Measurements from ENCODE around the gene ABCA4.

The ABCA4 gene

DNA sequence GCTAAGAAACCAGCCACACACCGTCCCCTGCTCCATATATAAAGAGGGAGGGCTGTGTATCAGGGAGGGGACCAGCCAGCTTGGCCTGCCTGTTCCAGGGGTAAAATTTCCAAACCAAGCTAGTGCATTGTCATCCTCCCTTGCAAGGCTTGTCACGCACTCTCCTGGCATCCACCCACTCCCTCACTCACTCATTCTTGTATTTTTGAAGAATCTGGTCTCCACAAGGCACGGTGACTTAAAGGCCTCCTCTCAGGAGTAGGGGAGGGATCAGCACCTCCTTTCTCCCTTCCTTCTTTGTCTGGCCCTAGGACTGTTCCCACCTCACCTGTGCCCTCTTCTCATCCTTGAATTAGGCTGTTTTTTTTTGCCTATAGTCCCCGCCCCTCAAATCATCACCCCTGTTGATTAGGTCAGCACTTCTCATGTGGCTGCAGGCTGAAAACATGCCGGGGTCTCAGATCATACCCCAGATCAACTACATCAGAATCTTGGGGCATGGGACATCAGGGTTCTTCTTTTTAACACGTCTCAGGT lies 5.0 kb downstream of the ABCA4 start:
- no peak overlapping the region for H3K4me3 ChIP-seq (ENCODE audit: low read length)
- DNase-seq (ENCODE audit: low read depth): no peak
- TF ChIP-seq, protein P1, sequence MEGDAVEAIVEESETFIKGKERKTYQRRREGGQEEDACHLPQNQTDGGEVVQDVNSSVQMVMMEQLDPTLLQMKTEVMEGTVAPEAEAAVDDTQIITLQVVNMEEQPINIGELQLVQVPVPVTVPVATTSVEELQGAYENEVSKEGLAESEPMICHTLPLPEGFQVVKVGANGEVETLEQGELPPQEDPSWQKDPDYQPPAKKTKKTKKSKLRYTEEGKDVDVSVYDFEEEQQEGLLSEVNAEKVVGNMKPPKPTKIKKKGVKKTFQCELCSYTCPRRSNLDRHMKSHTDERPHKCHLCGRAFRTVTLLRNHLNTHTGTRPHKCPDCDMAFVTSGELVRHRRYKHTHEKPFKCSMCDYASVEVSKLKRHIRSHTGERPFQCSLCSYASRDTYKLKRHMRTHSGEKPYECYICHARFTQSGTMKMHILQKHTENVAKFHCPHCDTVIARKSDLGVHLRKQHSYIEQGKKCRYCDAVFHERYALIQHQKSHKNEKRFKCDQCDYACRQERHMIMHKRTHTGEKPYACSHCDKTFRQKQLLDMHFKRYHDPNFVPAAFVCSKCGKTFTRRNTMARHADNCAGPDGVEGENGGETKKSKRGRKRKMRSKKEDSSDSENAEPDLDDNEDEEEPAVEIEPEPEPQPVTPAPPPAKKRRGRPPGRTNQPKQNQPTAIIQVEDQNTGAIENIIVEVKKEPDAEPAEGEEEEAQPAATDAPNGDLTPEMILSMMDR (conservative IDR thresholded peaks at IDR 0.05; ENCODE audit: low read depth, low read length): no peak

- TF ChIP-seq, protein P1 (conservative IDR thresholded peaks at IDR 0.05; ENCODE audit: low read depth, low read length): no peak
- H3K4me3 ChIP-seq (ENCODE audit: low read length): no peak overlapping the region
- no peak for DNase-seq (ENCODE audit: low read depth)
Observed at GRCh38 chr1:94115254-94115899, 5.6 kb downstream of the ABCA4 start.

DNA sequence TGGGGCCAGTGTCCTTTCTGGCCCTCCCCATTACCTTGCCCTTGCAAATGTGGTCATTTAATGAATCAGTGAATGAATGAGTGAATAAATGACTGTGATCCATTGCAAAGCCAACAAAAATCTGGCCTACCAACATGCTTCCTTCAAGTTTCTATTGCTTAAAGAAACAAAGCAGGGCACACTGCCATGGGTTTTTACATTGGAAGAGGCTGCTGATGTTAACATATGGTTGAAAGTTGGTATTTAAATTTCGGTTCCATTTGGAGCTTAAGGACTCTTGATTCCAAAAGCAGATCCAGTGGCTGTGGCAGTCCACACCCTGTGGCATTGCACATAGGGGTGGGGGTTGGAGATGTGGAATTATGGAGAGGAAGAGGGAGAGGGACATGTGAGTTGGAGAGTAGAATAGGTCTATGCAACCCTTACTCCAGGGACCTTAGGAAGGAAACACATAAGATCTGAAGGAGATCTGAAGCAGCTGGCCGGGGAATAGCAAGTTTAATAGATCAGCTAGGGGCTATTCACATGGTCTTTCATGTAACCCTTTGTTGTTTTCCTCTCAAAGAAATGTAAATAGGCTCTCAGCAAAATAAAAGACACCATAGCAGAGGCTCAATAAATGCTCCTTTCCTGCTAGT lies 7.2 kb downstream of the ABCA4 start:
- no peak overlapping the region for H3K4me3 ChIP-seq (ENCODE audit: low read length)
- TF ChIP-seq, protein P1 (conservative IDR thresholded peaks at IDR 0.05; ENCODE audit: low read depth, low read length): no peak
- DNase-seq (ENCODE audit: low read depth): no peak

- no peak overlapping the region for H3K4me3 ChIP-seq (ENCODE audit: low read length)
- TF ChIP-seq, protein P1 (conservative IDR thresholded peaks at IDR 0.05; ENCODE audit: low read depth, low read length): no peak
- DNase-seq (ENCODE audit: low read depth): no peak
Observed at GRCh38 chr1:94111879-94112278, 9.1 kb downstream of the ABCA4 start.

DNA sequence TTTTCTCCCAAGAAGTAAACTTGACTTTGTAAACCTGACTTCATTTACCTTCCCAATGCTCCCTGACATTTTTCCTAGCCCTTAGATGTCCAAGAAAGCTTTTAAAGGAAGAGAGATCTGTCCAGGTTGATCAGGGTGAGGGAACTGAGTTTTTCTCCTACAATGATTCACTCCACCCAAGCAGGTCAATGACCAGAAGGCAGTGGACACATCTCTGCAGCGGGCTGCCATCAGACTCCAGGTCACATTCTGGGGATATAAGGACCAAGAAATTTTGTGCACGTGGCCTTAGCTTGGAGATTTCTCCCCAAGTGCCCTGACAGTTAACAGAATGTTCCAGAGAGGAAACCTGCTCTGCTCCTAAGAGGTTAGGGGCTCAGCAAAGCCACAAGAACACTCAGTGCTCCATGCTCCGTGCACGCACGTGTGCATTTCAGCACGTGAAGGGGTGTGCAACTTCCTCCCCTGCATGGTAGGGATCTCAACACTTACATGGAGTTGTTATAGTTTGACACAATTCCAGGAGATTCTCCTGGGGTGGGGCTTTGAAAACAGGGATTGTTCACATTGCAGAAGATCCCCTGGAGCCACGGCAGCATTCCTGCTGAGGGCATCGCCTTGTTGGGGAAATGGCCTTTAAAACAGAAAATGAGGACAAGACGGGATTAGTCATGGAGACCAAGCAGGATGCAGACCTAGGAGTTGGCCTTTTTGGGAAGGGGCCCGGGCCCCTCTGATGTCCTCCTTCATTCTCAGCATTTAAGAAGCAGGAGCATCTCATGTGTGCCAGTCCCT lies 9.8 kb downstream of the ABCA4 start:
- TF ChIP-seq, protein P1 (conservative IDR thresholded peaks at IDR 0.05; ENCODE audit: low read depth, low read length): no peak
- no peak overlapping the region for H3K4me3 ChIP-seq (ENCODE audit: low read length)
- DNase-seq (ENCODE audit: low read depth): no peak

GRCh38 chr1:94110021-94110761 lies 10.8 kb downstream of the ABCA4 start:
- no peak for DNase-seq (ENCODE audit: low read depth)
- TF ChIP-seq, protein P1 (conservative IDR thresholded peaks at IDR 0.05; ENCODE audit: low read depth, low read length): no peak
- no peak overlapping the region for H3K4me3 ChIP-seq (ENCODE audit: low read length)

Data from retinal pigment epithelial cell (primary cell).